Chondrocyte (in vitro differentiated cells): Measurements from ENCODE around the gene SLC34A2. TPM values are rescaled to one million over a fixed set of nuclear protein-coding genes. Genes with fewer than 3 reads are reported as not detected.
"Not testable (repeated sequence)": the region's sequence is repeated elsewhere in the genome, so short reads cannot be mapped to it uniquely, and the experiment has no call there.

ENCODE experiments used
- DNase-seq: peaks from one replicate; pipeline ENCODE4 v3.0.0; 2021; ENCODE audit warnings: mixed read lengths, low spot score
- H3K27ac Mint-ChIP-seq: one replicate; pipeline ENCODE4 v1.8.0; 2021; ENCODE audit warnings: mild to moderate bottlenecking, moderate library complexity, mixed read lengths; ENCODE audit not compliant: unreplicated experiment
- H3K27me3 Mint-ChIP-seq: 2 replicates; pipeline ENCODE4 v1.8.0; 2021; ENCODE audit warnings: low read depth, mixed read lengths
- H3K36me3 Mint-ChIP-seq: 2 replicates; pipeline ENCODE4 v1.8.0; 2021; ENCODE audit warnings: low read depth, mixed read lengths
- H3K4me1 Mint-ChIP-seq: 2 replicates; pipeline ENCODE4 v1.8.0; 2021; ENCODE audit warnings: low read depth, mild to moderate bottlenecking, mixed read lengths
- H3K4me3 Mint-ChIP-seq: one replicate; pipeline ENCODE4 v1.8.0; 2021; ENCODE audit warnings: mild to moderate bottlenecking, moderate library complexity, mixed read lengths; ENCODE audit not compliant: unreplicated experiment
- H3K9me3 Mint-ChIP-seq: 2 replicates; pipeline ENCODE4 v1.8.0; 2021; ENCODE audit warnings: low read depth, mixed read lengths
- CTCF ChIP-seq: fragments of 200-600 bp; sonication (generic); IDR thresholded peaks from 2 replicates; pipeline ENCODE4 v1.5.0; 2021; ENCODE audit warnings: antibody characterized with exemption, mild to moderate bottlenecking, moderate library complexity
- total RNA-seq: library from RNA; stranded (reverse); gene quantifications from 3 replicates; pipeline ENCODE4 v1.2.1, GENCODE V29; 2021

SLC34A2 gene
- total RNA-seq, 1 donor from 2014 or later = not detected

- no peaks in the 10 kb centered on the region for H3K36me3 Mint-ChIP-seq
- no peak for TF ChIP-seq CTCF
- DNase-seq = no peak
- no peak overlapping the region for H3K27ac Mint-ChIP-seq
- peaks cover 21% of the 10 kb centered on the region for H3K27me3 Mint-ChIP-seq
- H3K4me1 Mint-ChIP-seq = peaks cover 23% of the 10 kb centered on the region
- no peak overlapping the region for H3K4me3 Mint-ChIP-seq
- H3K9me3 Mint-ChIP-seq = no peaks in the 10 kb centered on the region
Observed at GRCh38 chr4:25651682-25652081, 4.0 kb upstream of the SLC34A2 start.

GRCh38 chr4:25654031-25654970, 1.4 kb upstream of the SLC34A2 start:
- H3K36me3 Mint-ChIP-seq = no peaks in the 10 kb centered on the region
- H3K27ac Mint-ChIP-seq = no peak overlapping the region
- H3K9me3 Mint-ChIP-seq = no peaks in the 10 kb centered on the region
- H3K4me3 Mint-ChIP-seq = peak overlapping the region; percentile 39
- H3K4me1 Mint-ChIP-seq = peaks cover 23% of the 10 kb centered on the region
- TF ChIP-seq CTCF = no peak
- H3K27me3 Mint-ChIP-seq = peaks cover 24% of the 10 kb centered on the region
- no peak for DNase-seq

GRCh38 chr4:25656031-25656430, 380 bp downstream of the SLC34A2 start:
- Mint-ChIP-seq H3K27ac (no peak overlapping the region), H3K4me3 (peak overlapping the region; percentile 7), H3K36me3 (no peaks in the 10 kb centered on the region), H3K27me3 (peaks cover 24% of the 10 kb centered on the region), H3K4me1 (peaks cover 23% of the 10 kb centered on the region), H3K9me3 (no peaks in the 10 kb centered on the region)
- TF ChIP-seq CTCF = no peak
- no peak for DNase-seq

GRCh38 chr4:25658357-25658771, 2.7 kb downstream of the SLC34A2 start:
- no peak for TF ChIP-seq CTCF
- H3K9me3 Mint-ChIP-seq = no peaks in the 10 kb centered on the region
- no peak for DNase-seq
- H3K4me1 Mint-ChIP-seq = peaks cover 16% of the 10 kb centered on the region
- peaks cover 27% of the 10 kb centered on the region for H3K27me3 Mint-ChIP-seq
- H3K36me3 Mint-ChIP-seq = no peaks in the 10 kb centered on the region
- H3K27ac Mint-ChIP-seq = no peak overlapping the region
- no peak overlapping the region for H3K4me3 Mint-ChIP-seq

GRCh38 chr4:25658777-25659176, 3.1 kb downstream of the SLC34A2 start:
- H3K9me3 Mint-ChIP-seq = no peaks in the 10 kb centered on the region
- no peak for DNase-seq
- peaks cover 16% of the 10 kb centered on the region for H3K4me1 Mint-ChIP-seq
- no peak overlapping the region for H3K27ac Mint-ChIP-seq
- no peak overlapping the region for H3K4me3 Mint-ChIP-seq
- TF ChIP-seq CTCF = no peak
- no peaks in the 10 kb centered on the region for H3K36me3 Mint-ChIP-seq
- peaks cover 31% of the 10 kb centered on the region for H3K27me3 Mint-ChIP-seq

GRCh38 chr4:25661441-25661840, 5.8 kb downstream of the SLC34A2 start:
- not testable (repeated sequence) for H3K27ac Mint-ChIP-seq, H3K9me3 Mint-ChIP-seq, DNase-seq, H3K36me3 Mint-ChIP-seq, H3K4me3 Mint-ChIP-seq, H3K4me1 Mint-ChIP-seq
- H3K27me3 Mint-ChIP-seq = peaks cover 29% of the 10 kb centered on the region
